Erythroblast (primary cell): ENCODE data around the gene GSTO2.

ENCODE experiments used
- GATA1 ChIP-seq: IDR thresholded peaks from 2 replicates; pipeline ENCODE4 v1.6.1; 2011; ENCODE audit warnings: low read depth, mild to moderate bottlenecking, control low read depth, low read length, moderate library complexity
- POLR2A ChIP-seq: IDR thresholded peaks from 2 replicates; pipeline ENCODE4 v1.6.1; 2011; ENCODE audit warnings: mild to moderate bottlenecking, low read length

DNA sequence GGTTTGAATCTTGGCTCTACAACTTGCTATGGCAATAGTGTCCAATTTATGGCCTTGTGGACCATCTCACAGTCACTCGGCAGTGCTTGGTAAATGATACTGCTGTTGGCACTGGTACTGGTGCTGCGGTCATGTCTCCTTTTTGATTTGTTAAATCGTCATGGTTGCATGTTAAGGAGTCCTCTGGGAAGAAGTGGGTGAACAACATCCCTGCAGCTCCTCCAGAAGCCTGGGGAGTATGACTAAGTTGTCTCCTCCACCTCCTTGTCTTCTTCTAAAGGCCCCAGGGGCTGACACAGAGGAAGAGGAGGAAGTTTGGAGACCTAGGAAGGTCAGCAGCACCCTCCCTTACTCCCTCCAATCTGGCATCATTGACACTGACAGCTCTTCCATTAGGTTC lies 60.8 kb downstream of the GSTO2 start:
- no peak for TF ChIP-seq POLR2A
- TF ChIP-seq GATA1: no peak
